Fibroblast of villous mesenchyme (primary cell): Measurements from ENCODE around the gene DBNDD1. TPM values are rescaled to one million over a fixed set of nuclear protein-coding genes. Genes with fewer than 3 reads are reported as not detected.
"Not testable (repeated sequence)": the region's sequence is repeated elsewhere in the genome, so short reads cannot be mapped to it uniquely, and the experiment has no call there.

Experiments
- DNase-seq: peaks from one replicate; pipeline ENCODE4 v3.0.0-alpha.2; 2010; ENCODE audit warnings: low read depth
- H3K4me3 ChIP-seq: 2 replicates; pipeline ENCODE4 v1.5.1; 2011; ENCODE audit warnings: low read depth, mild to moderate bottlenecking, low read length
- total RNA-seq: library from RNA; depleted of rRNA; stranded (reverse); fragments of >200 nt; gene quantifications from 2 replicates; pipeline ENCODE4 v1.2.3, GENCODE V29; 2012
- TF ChIP-seq, protein P1 (sequence below): IDR thresholded peaks from 2 replicates; pipeline ENCODE4 v1.5.1; 2012; ENCODE audit warnings: low read depth, mild to moderate bottlenecking, low read length; ENCODE audit not compliant: insufficient read depth

DBNDD1 gene
- total RNA-seq, 1 donor = 0.86 TPM

DNA sequence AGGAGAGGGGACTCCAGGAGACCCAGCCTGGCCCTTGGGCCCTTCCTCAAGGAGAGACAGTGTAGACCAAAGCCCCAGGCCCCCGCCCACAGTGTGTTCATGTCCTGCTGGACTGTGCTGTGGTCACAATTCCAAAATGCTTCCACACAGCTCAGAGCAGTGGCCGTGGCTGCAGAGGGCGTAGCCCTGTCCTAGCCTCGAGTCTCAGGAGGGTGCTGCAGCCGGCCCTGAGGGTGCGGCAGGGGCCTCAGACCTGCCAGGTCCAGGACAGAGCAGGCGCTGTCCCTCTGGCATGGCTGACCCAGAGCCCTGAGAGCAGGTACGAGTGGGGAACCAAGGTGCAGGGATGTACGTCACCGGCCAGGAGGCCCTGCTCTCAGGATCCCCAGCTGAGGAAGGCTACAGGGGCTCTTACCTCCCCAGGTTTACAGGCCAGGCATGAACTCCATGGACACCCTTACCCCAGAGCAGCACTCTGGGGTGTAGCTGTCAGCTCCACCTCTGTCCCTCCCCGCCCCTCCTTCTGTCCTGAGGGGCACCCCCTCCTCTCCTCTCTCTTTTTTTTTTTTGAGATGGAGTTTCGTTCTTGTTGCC, 7.3 kb downstream of the DBNDD1 start:
- no peak overlapping the region for H3K4me3 ChIP-seq
- DNase-seq = no peak
- TF ChIP-seq, protein P1, sequence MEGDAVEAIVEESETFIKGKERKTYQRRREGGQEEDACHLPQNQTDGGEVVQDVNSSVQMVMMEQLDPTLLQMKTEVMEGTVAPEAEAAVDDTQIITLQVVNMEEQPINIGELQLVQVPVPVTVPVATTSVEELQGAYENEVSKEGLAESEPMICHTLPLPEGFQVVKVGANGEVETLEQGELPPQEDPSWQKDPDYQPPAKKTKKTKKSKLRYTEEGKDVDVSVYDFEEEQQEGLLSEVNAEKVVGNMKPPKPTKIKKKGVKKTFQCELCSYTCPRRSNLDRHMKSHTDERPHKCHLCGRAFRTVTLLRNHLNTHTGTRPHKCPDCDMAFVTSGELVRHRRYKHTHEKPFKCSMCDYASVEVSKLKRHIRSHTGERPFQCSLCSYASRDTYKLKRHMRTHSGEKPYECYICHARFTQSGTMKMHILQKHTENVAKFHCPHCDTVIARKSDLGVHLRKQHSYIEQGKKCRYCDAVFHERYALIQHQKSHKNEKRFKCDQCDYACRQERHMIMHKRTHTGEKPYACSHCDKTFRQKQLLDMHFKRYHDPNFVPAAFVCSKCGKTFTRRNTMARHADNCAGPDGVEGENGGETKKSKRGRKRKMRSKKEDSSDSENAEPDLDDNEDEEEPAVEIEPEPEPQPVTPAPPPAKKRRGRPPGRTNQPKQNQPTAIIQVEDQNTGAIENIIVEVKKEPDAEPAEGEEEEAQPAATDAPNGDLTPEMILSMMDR = no peak

DNA sequence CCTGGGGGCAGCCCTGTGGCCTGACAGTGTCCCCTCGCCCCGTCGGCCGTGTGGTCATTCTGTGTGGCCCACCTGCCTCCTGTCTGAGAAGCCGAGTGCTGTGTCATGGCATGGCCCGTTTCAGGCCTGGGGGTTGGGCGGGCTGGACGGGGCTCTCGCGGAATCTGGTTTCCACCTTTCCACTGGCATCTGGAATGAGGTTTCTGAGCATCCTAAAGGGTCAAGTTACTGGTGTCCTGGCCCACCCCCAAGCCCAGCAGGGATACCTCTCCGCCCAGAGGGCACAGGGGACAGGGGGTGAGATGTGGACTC, 7.8 kb downstream of the DBNDD1 start:
- TF ChIP-seq, protein P1 = no peak
- DNase-seq = no peak
- H3K4me3 ChIP-seq = no peak overlapping the region

- TF ChIP-seq, protein P1 = no peak
- DNase-seq = no peak
- no peak overlapping the region for H3K4me3 ChIP-seq
These were observed 8.4 kb downstream of the DBNDD1 start for GRCh38 chr16:90010676-90011507.

- no peak overlapping the region for H3K4me3 ChIP-seq
- DNase-seq = no peak
- TF ChIP-seq, protein P1 = no peak
These were observed 9.9 kb downstream of the DBNDD1 start for GRCh38 chr16:90009172-90009899.

DNA sequence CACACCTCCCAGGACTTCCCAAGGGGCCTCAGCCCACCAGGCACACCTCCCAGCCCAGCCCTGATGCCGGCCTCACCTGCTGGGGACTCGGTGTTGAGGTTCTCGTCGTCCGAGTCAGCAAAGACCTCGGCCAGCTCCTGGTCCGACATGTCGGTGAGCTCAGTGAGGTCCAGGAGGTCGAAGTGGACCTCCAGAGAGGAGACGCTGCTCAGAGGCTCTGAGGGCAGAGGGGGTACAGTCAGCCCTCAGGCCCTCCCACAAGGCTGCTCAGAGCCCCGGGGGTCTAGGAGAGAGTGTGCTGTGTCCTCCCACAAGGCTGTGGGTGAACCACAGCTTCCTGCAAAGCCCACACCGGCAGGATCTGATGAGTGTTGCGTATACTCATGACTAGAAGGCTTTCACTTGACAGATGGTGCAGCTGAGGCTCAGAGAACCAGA, 10.5 kb downstream of the DBNDD1 start:
- TF ChIP-seq, protein P1 = no peak
- no peak overlapping the region for H3K4me3 ChIP-seq
- no peak for DNase-seq

DNA sequence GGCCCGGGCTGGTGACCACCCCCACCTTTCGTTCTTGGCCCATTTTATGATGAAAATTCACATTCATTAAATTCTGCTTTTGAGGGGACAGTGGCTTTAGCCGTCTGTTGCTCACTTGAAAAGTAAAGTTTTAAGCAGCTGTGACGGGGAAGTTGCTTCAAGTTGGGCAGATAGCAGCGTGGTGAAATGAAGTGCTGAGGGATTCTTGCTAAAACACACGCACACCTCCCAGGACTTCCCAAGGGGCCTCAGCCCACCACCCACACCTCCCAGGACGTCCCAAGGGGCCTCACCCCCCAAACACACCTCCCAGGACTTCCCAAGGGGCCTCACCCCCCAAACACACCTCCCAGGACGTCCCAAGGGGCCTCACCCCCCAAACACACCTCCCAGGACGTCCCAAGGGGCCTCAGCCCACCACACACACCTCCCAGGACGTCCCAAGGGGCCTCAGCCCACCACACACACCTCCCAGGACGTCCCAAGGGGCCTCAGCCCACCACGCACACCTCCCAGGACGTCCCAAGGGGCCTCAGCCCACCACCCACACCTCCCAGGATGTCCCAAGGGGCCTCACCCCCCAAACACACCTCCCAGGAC, 11.5 kb downstream of the DBNDD1 start:
- H3K4me3 ChIP-seq, DNase-seq: not testable (repeated sequence)

DNA sequence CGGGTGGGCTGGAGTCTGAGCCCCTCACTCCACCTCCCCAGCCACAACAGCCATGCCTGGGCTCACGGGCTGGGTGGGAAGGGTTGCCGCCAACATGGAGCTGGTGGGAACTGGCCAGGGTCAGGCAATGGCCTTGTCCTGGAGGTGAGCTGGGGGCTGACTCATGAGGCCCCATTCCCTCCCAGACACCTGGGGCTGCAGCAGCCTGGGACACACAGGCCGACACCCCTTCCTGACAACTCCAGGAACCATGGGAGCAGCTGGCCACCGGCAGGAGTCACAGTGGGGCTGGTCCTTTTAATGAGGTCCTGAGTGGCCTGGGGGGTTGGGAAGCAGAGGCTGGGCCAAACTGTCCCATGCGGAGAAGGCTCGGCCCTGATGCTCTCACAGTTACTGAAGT, 12.2 kb downstream of the DBNDD1 start:
- no peak overlapping the region for H3K4me3 ChIP-seq
- TF ChIP-seq, protein P1 = no peak
- no peak for DNase-seq
